ENCODE measurements around the gene MSH6. TPM values are rescaled to one million over a fixed set of nuclear protein-coding genes. Genes with fewer than 3 reads are reported as not detected.

MSH6 gene
- total RNA-seq (32.8 TPM), polyA plus RNA-seq (ENCODE audit: insufficient read depth, low read depth, low replicate concordance) (13.3 TPM)
- long read RNA-seq, donor 1, full-length matches to known transcripts, result 1 of 42 reads
- long read RNA-seq, donor 1, partial matches to known transcripts, result 41 of 42 reads
- long read RNA-seq, donor 1, other reads (novel, unspliced or antisense), result 0 of 42 reads
- long read RNA-seq, donor 2, full-length matches to known transcripts, result 4 of 53 reads
- long read RNA-seq, donor 2, partial matches to known transcripts, result 44 of 53 reads
- long read RNA-seq, donor 2, other reads (novel, unspliced or antisense), result 5 of 53 reads
- long read RNA-seq, donor 3, full-length matches to known transcripts, result 4 of 16 reads
- long read RNA-seq, donor 3, partial matches to known transcripts, result 12 of 16 reads
- long read RNA-seq, donor 3, other reads (novel, unspliced or antisense), result 0 of 16 reads
- long read RNA-seq, donor 4, full-length matches to known transcripts, result 2 of 7 reads
- long read RNA-seq, donor 4, partial matches to known transcripts, result 5 of 7 reads
- long read RNA-seq, donor 4, other reads (novel, unspliced or antisense), result 0 of 7 reads
- long read RNA-seq, donor 5, partial matches to known transcripts, result 6 of 6 reads
- long read RNA-seq, donor 5, other reads (novel, unspliced or antisense), result 0 of 6 reads
- long read RNA-seq, donor 6, full-length matches to known transcripts, result 1 of 27 reads
- long read RNA-seq, donor 6, partial matches to known transcripts, result 26 of 27 reads
- long read RNA-seq, donor 6, other reads (novel, unspliced or antisense), result 0 of 27 reads
- long read RNA-seq, donor 7, full-length matches to known transcripts, result 2 of 11 reads
- long read RNA-seq, donor 7, partial matches to known transcripts, result 6 of 11 reads
- long read RNA-seq, donor 7, other reads (novel, unspliced or antisense), result 3 of 11 reads
- long read RNA-seq, donor 8, full-length matches to known transcripts, result 3 of 44 reads
- long read RNA-seq, donor 8, partial matches to known transcripts, result 41 of 44 reads
- long read RNA-seq, donor 8, other reads (novel, unspliced or antisense), result 0 of 44 reads
- long read RNA-seq, donor 9, full-length matches to known transcripts, result 2 of 2 reads
- long read RNA-seq, donor 9, partial matches to known transcripts, result 0 of 2 reads
- long read RNA-seq, donor 9, other reads (novel, unspliced or antisense), result 0 of 2 reads
- long read RNA-seq, donor 10, full-length matches to known transcripts, result 3 of 67 reads
- long read RNA-seq, donor 10, partial matches to known transcripts, result 64 of 67 reads
- long read RNA-seq, donor 10, other reads (novel, unspliced or antisense), result 0 of 67 reads

- no peaks in the 10 kb centered on the region for H3K36me3 ChIP-seq (ENCODE audit: control insufficient read depth in 2 of 3, insufficient read depth in 3 of 3, low read length in 3 of 3)
- H3K4me1 ChIP-seq (ENCODE audit: control insufficient read depth in 2 of 3, insufficient read depth in 2 of 3, low read depth in 1 of 3, low read length in 3 of 3), result peaks cover 0 to 7% (median 2%) of the 10 kb centered on the region in 3 donors
- TF ChIP-seq CTCF (IDR thresholded peaks at IDR 0.05; ENCODE audit: borderline replicate concordance, extremely low read depth, insufficient read depth), result no peak
- FAIRE-seq (no peak), DNase-seq (peak; percentile 92 to 95 (median 95))
- no peaks in the 10 kb centered on the region for H3K9me3 ChIP-seq (ENCODE audit: control insufficient read depth in 2 of 3, insufficient read depth in 1 of 3, low read length in 3 of 3)
- H3K4me3 ChIP-seq (ENCODE audit: low read length in 3 of 3), result peak within 1 kb of the TSS; percentile 81 to 87 (median 82)
- H3K27me3 ChIP-seq (ENCODE audit: control insufficient read depth, insufficient read depth, low read length), result no peaks in the 10 kb centered on the region
- peak within 1 kb of the TSS; percentile 71 to 77 (median 73) for H3K9ac ChIP-seq (ENCODE audit: low read length in 3 of 3)
- H3K27ac ChIP-seq (ENCODE audit: low read depth in 2 of 2, low read length in 2 of 2), result peak within 1 kb of the TSS; percentile 85 to 86
- intact Hi-C loops (cut with DNase I), result no loop called here
These were observed at the start of gene MSH6 for GRCh38 chr2:47782671-47783485. TSS of gene MSH6 (plus strand) at chr2:47783145. CDS start at chr2:47783234, 89 bp downstream.

- intact Hi-C loops (cut with DNase I), result no loop called here
- DNase-seq, result no peak
- no peaks in the 10 kb centered on the region for H3K36me3 ChIP-seq (ENCODE audit: control insufficient read depth in 2 of 3, insufficient read depth in 3 of 3, low read length in 3 of 3)
- no peaks in the 10 kb centered on the region for H3K4me1 ChIP-seq (ENCODE audit: control insufficient read depth in 2 of 3, insufficient read depth in 2 of 3, low read depth in 1 of 3, low read length in 3 of 3)
- H3K27ac ChIP-seq (ENCODE audit: low read depth in 2 of 2, low read length in 2 of 2), result no peak overlapping the region
- H3K9ac ChIP-seq (ENCODE audit: low read length in 3 of 3), result no peak overlapping the region
- H3K27me3 ChIP-seq (ENCODE audit: control insufficient read depth, insufficient read depth, low read length), result no peaks in the 10 kb centered on the region
- TF ChIP-seq CTCF (IDR thresholded peaks at IDR 0.05; ENCODE audit: borderline replicate concordance, extremely low read depth, insufficient read depth), result no peak
- no peak for FAIRE-seq
- no peak overlapping the region for H3K4me3 ChIP-seq (ENCODE audit: low read length in 3 of 3)
- H3K9me3 ChIP-seq (ENCODE audit: control insufficient read depth in 2 of 3, insufficient read depth in 1 of 3, low read length in 3 of 3), result no peaks in the 10 kb centered on the region
These were observed 47.6 kb upstream of the MSH6 start for GRCh38 chr2:47735136-47735869.

GRCh38 chr2:47735912-47736311 lies 47.0 kb upstream of the MSH6 start:
- H3K4me3 ChIP-seq (ENCODE audit: low read length in 3 of 3), result no peak overlapping the region
- no peaks in the 10 kb centered on the region for H3K27me3 ChIP-seq (ENCODE audit: control insufficient read depth, insufficient read depth, low read length)
- H3K36me3 ChIP-seq (ENCODE audit: control insufficient read depth in 2 of 3, insufficient read depth in 3 of 3, low read length in 3 of 3), result no peaks in the 10 kb centered on the region
- no peaks in the 10 kb centered on the region for H3K4me1 ChIP-seq (ENCODE audit: control insufficient read depth in 2 of 3, insufficient read depth in 2 of 3, low read depth in 1 of 3, low read length in 3 of 3)
- TF ChIP-seq CTCF (IDR thresholded peaks at IDR 0.05; ENCODE audit: borderline replicate concordance, extremely low read depth, insufficient read depth), result no peak
- DNase-seq, result no peak
- H3K9me3 ChIP-seq (ENCODE audit: control insufficient read depth in 2 of 3, insufficient read depth in 1 of 3, low read length in 3 of 3), result no peaks in the 10 kb centered on the region
- H3K27ac ChIP-seq (ENCODE audit: low read depth in 2 of 2, low read length in 2 of 2), result no peak overlapping the region
- H3K9ac ChIP-seq (ENCODE audit: low read length in 3 of 3), result no peak overlapping the region
- intact Hi-C loops (cut with DNase I), result no loop called here
- no peak for FAIRE-seq

All from kidney (tissue), 22 donors.